Osteocyte (in vitro differentiated cells): ENCODE data around the gene CLMN. TPM values are rescaled to one million over a fixed set of nuclear protein-coding genes. Genes with fewer than 3 reads are reported as not detected.

ENCODE experiments used
- DNase-seq: peaks from one replicate; pipeline ENCODE4 v3.0.0; 2021; ENCODE audit warnings: mixed read lengths; ENCODE audit not compliant: unreplicated experiment; ENCODE audit errors: extremely low spot score
- H3K27ac Mint-ChIP-seq: one replicate; pipeline ENCODE4 v1.8.0; 2021; ENCODE audit warnings: mild to moderate bottlenecking, mixed read lengths; ENCODE audit not compliant: unreplicated experiment
- H3K27me3 Mint-ChIP-seq: one replicate; pipeline ENCODE4 v1.8.0; 2021; ENCODE audit warnings: mixed read lengths; ENCODE audit not compliant: unreplicated experiment
- H3K36me3 Mint-ChIP-seq: one replicate; pipeline ENCODE4 v1.8.0; 2021; ENCODE audit warnings: mixed read lengths; ENCODE audit not compliant: unreplicated experiment
- H3K4me1 Mint-ChIP-seq: one replicate; pipeline ENCODE4 v1.8.0; 2021; ENCODE audit warnings: mixed read lengths; ENCODE audit not compliant: unreplicated experiment
- H3K4me3 Mint-ChIP-seq: one replicate; pipeline ENCODE4 v1.8.0; 2021; ENCODE audit warnings: mild to moderate bottlenecking, moderate library complexity, mixed read lengths; ENCODE audit not compliant: unreplicated experiment
- H3K9me3 Mint-ChIP-seq: one replicate; pipeline ENCODE4 v1.8.0; 2021; ENCODE audit warnings: mixed read lengths; ENCODE audit not compliant: unreplicated experiment
- total RNA-seq: library from RNA; stranded (reverse); gene quantifications from 2 replicates; pipeline ENCODE4 v1.2.1, GENCODE V29; 2021
- TF ChIP-seq, protein P1 (sequence below): fragments of 200-600 bp; sonication (generic); IDR thresholded peaks from 2 replicates; pipeline ENCODE4 v1.5.0; 2021; ENCODE audit warnings: antibody characterized with exemption, mild to moderate bottlenecking, moderate library complexity

CLMN gene
- total RNA-seq, 1 donor from 2014 or later: 5.4 TPM

DNA sequence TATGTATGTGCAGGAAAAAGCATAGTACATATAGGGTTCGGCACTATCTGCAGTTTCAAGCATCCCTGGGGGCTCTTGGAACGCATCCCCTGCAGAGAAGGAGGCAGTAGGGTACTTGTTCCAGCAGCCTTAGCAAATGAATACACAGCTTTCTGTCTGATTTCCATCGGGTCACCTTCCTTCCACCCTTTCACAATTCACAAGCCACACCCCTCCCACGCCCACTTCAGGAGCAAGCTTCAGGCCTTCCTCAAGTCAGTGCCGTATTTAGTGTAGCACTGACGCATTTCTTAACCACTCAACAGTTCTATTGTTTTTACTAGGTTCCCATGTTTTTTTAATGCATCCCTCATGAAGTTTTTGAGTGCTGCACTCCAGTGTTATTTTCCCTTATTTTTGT, 64.2 kb downstream of the CLMN start:
- Mint-ChIP-seq H3K27ac (no peak overlapping the region), H3K4me3 (no peak overlapping the region), H3K9me3 (no peaks in the 10 kb centered on the region), H3K4me1 (peaks cover 21% of the 10 kb centered on the region), H3K27me3 (no peaks in the 10 kb centered on the region), H3K36me3 (no peaks in the 10 kb centered on the region)
- DNase-seq: no peak
- TF ChIP-seq, protein P1, sequence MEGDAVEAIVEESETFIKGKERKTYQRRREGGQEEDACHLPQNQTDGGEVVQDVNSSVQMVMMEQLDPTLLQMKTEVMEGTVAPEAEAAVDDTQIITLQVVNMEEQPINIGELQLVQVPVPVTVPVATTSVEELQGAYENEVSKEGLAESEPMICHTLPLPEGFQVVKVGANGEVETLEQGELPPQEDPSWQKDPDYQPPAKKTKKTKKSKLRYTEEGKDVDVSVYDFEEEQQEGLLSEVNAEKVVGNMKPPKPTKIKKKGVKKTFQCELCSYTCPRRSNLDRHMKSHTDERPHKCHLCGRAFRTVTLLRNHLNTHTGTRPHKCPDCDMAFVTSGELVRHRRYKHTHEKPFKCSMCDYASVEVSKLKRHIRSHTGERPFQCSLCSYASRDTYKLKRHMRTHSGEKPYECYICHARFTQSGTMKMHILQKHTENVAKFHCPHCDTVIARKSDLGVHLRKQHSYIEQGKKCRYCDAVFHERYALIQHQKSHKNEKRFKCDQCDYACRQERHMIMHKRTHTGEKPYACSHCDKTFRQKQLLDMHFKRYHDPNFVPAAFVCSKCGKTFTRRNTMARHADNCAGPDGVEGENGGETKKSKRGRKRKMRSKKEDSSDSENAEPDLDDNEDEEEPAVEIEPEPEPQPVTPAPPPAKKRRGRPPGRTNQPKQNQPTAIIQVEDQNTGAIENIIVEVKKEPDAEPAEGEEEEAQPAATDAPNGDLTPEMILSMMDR: no peak

DNA sequence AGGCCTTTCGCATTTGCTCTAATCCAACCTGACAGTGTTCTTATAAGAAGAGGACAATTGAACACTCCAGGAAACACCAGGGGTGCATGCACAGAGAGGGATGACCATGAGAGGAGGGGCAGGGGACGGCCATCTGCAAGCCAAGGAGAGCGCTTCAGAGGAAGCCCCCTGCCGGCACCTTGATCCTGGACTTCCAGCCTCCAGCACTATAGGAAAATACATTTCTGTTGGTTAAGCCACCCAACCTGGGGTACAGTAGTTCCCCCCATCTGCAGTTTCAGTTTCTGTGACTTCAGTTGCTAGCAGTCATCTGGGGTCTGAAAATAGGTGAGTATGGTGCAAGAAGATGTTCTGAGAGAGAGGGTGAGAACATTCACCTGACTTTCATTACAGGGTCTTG, 64.7 kb downstream of the CLMN start:
- no peaks in the 10 kb centered on the region for H3K36me3 Mint-ChIP-seq
- no peak overlapping the region for H3K27ac Mint-ChIP-seq
- DNase-seq: no peak
- TF ChIP-seq, protein P1: no peak
- no peaks in the 10 kb centered on the region for H3K27me3 Mint-ChIP-seq
- no peaks in the 10 kb centered on the region for H3K9me3 Mint-ChIP-seq
- H3K4me1 Mint-ChIP-seq: peaks cover 23% of the 10 kb centered on the region
- no peak overlapping the region for H3K4me3 Mint-ChIP-seq

DNA sequence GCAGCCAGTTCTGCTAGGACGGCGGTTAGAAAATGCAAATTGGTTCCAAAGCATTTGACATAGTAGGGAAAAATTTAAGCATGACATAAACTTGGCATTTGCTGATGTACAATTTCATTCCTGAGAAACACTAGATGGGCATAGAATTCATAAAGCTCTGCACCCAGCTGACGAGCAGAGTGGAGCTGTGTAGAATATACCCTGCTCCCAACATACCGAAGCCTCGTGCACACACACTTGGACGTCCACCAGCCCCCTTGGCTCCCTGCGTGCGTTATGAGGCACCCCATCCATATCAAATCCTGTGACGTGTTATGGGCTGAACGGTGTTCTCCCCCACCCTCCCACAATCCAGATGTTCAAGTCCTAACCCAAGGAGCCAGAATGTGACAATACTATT, 65.4 kb downstream of the CLMN start:
- TF ChIP-seq, protein P1: no peak
- Mint-ChIP-seq H3K36me3 (no peaks in the 10 kb centered on the region), H3K4me1 (peaks cover 30% of the 10 kb centered on the region), H3K9me3 (no peaks in the 10 kb centered on the region), H3K4me3 (no peak overlapping the region), H3K27me3 (no peaks in the 10 kb centered on the region), H3K27ac (no peak overlapping the region)
- no peak for DNase-seq

DNA sequence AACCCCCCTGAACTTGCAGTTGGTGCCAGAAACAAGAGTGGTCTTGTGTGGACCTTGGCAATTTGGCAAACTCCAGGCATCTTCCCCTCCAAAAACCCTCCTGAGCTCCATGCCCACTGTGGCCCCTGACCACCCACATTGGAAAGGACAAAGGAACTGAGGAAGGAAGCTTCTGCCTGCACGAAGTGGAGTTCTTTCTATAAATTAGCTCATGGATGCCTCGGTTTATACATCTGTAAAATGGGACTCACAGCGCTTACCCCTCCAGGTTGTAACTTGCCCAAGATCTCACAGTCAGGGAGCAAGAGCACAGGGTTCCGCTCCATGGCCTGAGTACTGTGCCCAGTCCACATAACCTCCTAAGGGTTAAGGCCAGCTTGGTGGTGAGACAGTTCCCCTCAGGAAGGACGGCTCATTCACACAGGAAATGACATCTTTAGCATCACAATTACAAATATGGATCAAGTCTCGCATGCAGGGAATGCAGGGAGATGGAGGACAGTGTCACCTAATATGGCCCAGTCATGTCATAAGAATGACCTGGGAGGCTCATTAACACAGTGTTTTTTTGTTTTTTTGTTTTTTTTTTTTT, 66.6 kb downstream of the CLMN start:
- no peak for DNase-seq
- Mint-ChIP-seq H3K4me1 (peaks cover 41% of the 10 kb centered on the region), H3K27me3 (no peaks in the 10 kb centered on the region), H3K36me3 (no peaks in the 10 kb centered on the region), H3K4me3 (no peak overlapping the region), H3K9me3 (no peaks in the 10 kb centered on the region), H3K27ac (no peak overlapping the region)
- TF ChIP-seq, protein P1: no peak

DNA sequence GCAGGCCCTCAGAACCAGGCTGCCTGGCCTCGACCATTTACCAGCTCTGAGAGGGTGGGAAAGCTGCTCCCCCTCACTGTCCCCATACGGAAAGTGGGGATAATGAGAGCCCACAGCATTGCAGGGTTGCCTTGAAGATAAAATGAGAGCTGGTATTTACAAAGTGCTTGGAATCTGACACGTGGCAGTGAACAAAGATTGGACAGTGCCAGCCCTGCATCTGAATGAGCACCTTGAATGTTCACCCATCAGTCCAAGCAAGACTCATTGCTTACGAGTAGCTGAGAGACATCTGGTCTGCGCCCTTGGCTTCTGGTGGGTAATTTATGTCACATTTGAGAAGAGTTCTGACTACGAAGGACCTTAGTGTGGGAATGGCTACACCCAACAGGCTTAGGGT, 67.5 kb downstream of the CLMN start:
- Mint-ChIP-seq H3K36me3 (no peaks in the 10 kb centered on the region), H3K27ac (no peak overlapping the region), H3K4me1 (peaks cover 46% of the 10 kb centered on the region), H3K4me3 (no peak overlapping the region), H3K27me3 (no peaks in the 10 kb centered on the region), H3K9me3 (no peaks in the 10 kb centered on the region)
- TF ChIP-seq, protein P1: no peak
- DNase-seq: no peak
